Stimulated activated CD8-positive, alpha-beta memory T cell treated with anti-CD3 and anti-CD28 coated beads, Interleukin-7, amount 100 ng/mL, for 24 hours (primary cell): Measurements from ENCODE around the gene NLRP11.
"Not testable (repeated sequence)": the region's sequence is repeated elsewhere in the genome, so short reads cannot be mapped to it uniquely, and the experiment has no call there.

Experiments used
- DNase-seq: peaks from one replicate; pipeline ENCODE4 v3.0.0-alpha.2; 2020; ENCODE audit warnings: low read depth

Gene NLRP11

GRCh38 chr19:55777528-55777927 is 54.3 kb downstream of the NLRP11 start:
- no peak for DNase-seq

GRCh38 chr19:55769632-55770031 is 62.2 kb downstream of the NLRP11 start:
- not testable (repeated sequence) for DNase-seq

- DNase-seq = not testable (repeated sequence)
These were observed 63.0 kb downstream of the NLRP11 start, which contains the start of gene RFPL4AL1 for GRCh38 chr19:55768818-55769217. RFPL4AL1 (plus strand) TSS chr19:55769118; CDS start chr19:55771805, 2,687 bp downstream.

- DNase-seq = no peak
These were observed 65.3 kb downstream of the NLRP11 start for GRCh38 chr19:55766466-55766865.

GRCh38 chr19:55758797-55759196 is 73.0 kb downstream of the NLRP11 start, which contains the start of gene RFPL4A:
RFPL4A (plus strand) TSS chr19:55759097; CDS start chr19:55761801, 2,704 bp downstream.
- not testable (repeated sequence) for DNase-seq

GRCh38 chr19:55756808-55757207 is 75.0 kb downstream of the NLRP11 start:
- not testable (repeated sequence) for DNase-seq

- DNase-seq = no peak
These were observed 78.4 kb downstream of the NLRP11 start for GRCh38 chr19:55753401-55753800.

GRCh38 chr19:55750715-55751114 is 81.1 kb downstream of the NLRP11 start:
- DNase-seq = no peak

GRCh38 chr19:55738302-55738701 is 93.5 kb downstream of the NLRP11 start, which contains the start of gene NLRP9:
NLRP9 (minus strand) TSS chr19:55738402; CDS start chr19:55738374, 28 bp downstream.
- DNase-seq = no peak
